NCI-H226 (cell line): ENCODE results near the gene ZNRD2.

ENCODE experiments used
- DNase-seq: peaks from one replicate; pipeline ENCODE4 v3.0.0-alpha.2; 2015

The ZNRD2 gene

DNA sequence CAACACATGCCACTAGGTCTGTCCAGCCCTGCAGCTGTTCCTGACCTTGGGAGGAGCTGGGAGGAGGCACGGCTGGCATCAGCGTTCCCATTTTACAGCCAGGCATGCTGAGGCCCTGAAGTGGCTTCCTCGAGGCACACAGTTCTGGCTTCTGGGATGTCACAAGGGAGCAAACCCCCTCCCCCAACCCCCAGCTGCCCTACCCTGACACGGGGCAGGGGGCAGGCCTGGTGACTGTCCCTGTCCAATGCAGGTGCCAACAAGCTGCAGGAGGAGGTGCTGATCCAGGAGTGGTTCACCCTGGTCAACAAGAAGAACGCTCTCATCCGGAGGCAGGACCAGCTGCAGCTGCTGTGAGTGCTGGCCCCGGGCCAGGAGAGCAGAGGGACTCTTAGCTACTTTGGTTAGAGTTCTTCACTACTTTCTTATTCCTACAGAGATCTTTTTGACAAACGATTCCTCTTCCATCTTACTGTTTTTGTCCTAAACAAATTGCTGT lies 20.0 kb downstream of the ZNRD2 start:
- DNase-seq, result no peak

GRCh38 chr11:65591939-65592857 lies 21.9 kb downstream of the ZNRD2 start:
- no peak for DNase-seq

- DNase-seq, result no peak
These were observed 22.7 kb downstream of the ZNRD2 start for GRCh38 chr11:65592858-65593517.

GRCh38 chr11:65593518-65594414 lies 23.5 kb downstream of the ZNRD2 start:
- no peak for DNase-seq

GRCh38 chr11:65595131-65595530 lies 24.9 kb downstream of the ZNRD2 start:
- no peak for DNase-seq

GRCh38 chr11:65595543-65596281 lies 25.4 kb downstream of the ZNRD2 start, which contains the start of gene KCNK7:
Gene KCNK7, minus strand, starts transcription at chr11:65595800. Its CDS starts 28 bp downstream, at chr11:65595772.
- DNase-seq, result no peak

GRCh38 chr11:65596520-65596919 lies 26.2 kb downstream of the ZNRD2 start:
- no peak for DNase-seq

- DNase-seq, result no peak
These were observed 28.0 kb downstream of the ZNRD2 start for GRCh38 chr11:65598258-65598699.

DNA sequence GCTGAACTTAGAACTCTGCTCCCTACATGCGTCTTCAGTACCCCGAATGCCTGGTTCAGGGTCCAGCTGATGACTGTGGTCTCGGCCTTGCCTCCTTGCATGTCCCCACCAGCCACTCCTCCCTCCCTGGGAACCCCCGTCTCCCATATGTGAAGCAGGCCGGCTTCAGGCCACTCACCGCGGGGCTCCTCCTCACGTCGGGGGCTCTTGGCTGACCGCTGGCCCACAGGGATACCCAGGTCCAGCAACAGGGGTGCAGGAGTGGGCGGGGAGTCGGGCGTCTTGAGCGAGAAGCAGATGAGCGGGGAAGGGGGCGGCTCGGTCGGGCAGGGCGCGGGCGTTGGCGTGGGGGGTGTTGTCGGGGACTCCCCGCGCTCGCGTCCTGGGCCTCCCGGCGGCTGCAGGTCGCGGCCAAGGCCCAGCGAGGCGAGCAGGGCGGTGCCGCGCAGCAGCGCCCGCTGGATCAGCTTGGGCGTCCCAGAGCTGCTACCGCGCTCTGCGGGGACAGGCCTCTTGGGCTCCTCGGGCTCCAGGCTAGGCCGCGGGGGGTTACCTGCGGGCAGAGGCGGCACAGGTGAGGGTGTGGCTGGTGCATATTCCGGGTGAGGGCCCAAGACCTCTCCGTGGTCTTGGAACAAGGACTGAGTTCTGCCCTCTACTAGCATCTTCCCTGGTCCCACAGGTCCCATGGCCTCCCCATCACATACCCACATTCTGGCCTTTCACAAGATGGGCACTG lies 29.1 kb downstream of the ZNRD2 start:
- no peak for DNase-seq

- DNase-seq, result no peak
These were observed 29.6 kb downstream of the ZNRD2 start for GRCh38 chr11:65599955-65600246.

DNA sequence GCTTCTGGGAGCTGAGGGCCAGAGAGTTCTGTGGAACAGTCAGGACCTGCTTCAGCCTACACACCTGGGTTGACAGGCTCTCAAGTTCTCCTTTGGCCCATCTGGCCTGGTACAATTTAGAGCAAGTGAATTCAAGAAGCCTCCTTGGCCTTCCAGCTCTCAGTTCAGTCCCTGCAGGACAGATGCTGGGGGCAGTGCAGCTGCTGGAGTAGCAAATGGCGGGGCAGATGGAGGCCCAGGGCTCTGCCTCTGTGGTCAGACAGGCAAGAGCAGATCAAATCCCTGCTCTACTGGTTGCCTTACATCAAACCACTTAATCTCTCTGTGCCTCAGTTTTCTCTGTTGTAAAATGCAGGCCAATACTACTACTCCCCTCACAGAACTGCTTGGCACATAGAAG lies 34.0 kb downstream of the ZNRD2 start:
- DNase-seq, result no peak

DNA sequence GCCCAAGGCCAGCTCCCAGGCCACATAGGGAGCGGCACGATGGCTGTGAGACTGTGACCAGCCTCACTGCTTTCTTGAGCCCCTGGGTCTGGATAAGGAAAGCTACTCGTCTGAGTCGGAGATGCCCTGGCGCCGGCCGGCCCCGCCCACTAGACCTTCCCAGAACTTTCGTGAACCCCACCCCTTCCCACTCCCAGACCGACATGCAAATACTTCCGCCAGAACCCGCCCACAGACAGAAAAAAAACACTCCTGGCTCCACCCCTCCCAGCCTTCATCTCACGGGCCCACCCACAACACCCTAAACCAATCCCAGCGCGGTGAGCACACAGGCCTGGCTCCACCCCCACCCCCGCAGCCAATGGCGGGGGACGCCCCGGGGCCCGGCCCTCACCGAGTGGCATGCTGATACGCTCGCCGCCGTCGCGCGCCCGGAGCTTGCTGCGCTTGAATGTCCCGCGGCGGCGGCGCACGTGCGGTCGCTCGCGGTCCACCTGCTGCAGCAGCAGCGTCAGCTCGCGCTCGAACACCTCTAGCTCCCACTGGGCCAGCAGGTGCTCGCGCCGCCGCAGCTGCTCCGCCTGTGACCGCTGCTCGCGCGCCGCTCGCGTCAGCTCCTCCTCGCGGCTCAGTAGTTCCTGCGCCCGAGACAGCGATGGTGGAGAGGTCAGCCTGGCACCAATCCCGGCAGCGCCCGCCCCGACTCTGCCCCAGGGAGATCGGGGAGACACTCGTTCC lies 36.8 kb downstream of the ZNRD2 start:
- peak; percentile 13 for DNase-seq

DNA sequence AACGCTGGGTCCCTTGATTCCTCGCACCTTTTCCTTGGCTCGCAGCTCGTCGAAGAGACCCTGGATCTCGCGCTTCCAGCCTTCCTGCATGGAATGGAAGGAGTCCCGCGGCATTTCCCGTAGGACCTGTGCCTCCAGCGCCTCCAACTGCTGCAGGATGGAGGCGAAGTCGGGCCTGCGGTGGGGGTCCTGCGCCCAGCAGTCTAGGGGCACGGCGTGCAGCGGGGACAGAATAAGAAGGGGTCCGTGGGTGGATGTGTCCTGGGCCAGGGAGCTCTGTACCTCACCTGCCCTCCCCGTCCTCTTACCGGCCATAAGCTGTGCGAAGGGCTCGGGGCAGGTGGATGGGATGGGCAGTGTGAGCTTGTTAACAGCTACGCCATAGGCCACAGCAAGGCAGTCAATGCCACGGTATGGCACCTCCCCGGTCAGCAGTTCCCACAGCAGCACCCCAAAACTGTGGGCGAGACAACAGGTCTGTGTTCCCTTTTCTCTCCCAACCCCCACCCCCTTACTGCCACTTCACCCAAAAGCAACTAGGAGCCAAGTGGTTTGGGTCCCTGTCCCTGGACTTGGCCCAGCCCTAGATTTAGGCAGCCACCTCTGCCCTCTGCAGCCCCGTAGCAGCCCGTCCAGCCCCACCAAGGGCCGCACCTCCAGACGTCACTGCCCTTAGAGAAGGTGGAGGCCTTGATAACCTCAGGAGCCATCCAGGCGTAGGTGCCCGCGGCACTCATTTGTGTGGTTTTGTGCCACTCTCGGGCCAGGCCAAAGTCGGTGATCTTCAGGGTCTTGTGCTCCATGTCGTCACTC lies 37.5 kb downstream of the ZNRD2 start:
- DNase-seq, result no peak

DNA sequence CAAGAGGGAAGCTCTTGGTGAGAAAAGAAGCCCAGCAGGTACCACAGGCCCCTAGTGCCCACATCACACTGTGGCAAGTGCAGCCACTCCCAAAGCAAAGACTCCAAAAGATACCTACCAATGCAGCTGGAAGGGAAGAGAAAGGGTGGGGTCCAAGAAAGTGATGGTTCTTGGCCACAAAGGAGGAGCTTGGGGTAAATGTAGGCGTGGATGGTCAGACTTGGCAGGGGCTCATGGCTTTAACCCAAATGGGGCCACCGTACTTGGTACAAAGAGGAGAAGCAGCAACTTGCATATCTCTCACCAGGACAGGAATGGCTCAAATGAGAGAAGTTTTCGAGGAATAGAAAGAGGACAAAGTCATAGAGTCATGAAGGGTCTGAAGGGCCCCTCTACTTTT lies 39.0 kb downstream of the ZNRD2 start:
- DNase-seq, result no peak

- DNase-seq, result no peak
These were observed 39.4 kb downstream of the ZNRD2 start for GRCh38 chr11:65609665-65610064.

- DNase-seq, result no peak
These were observed 40.1 kb downstream of the ZNRD2 start for GRCh38 chr11:65610404-65610803.

DNA sequence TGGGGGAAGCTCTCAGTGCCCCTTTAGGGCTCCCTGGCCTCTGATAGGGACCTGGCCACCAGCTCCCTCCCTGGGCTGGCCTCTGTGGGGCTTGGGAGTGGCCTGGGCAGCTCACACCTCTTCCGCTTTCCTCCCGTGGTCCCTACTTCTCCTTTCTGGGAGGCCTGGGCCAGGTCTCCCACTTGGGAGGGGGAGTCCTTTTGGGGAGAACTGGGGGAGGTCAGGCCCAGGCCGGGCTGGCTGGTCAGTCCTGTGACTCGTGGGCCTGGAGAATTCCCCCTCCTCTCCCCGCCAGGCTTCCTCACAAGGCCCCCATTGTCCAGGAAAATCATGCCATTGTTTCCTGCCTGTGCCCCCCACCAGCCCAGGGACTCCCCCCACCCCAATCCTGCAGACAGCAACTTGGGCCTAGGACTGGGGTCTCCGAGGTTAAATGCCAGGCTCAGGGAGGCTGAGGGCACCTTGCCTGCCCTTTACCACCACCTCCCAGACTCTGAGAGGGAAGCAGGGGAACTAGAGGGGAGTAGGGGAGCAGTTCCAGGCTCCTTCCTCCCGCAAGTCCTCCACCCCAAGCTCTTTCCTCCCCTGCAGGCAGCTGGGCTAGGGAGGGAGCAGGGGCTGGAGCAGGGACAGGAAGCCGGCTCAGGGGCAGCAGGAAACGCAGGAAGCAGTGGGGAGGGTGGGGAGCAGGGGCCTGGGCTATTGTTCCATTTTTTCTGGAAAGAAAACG lies 40.9 kb downstream of the ZNRD2 start:
- no peak for DNase-seq

DNA sequence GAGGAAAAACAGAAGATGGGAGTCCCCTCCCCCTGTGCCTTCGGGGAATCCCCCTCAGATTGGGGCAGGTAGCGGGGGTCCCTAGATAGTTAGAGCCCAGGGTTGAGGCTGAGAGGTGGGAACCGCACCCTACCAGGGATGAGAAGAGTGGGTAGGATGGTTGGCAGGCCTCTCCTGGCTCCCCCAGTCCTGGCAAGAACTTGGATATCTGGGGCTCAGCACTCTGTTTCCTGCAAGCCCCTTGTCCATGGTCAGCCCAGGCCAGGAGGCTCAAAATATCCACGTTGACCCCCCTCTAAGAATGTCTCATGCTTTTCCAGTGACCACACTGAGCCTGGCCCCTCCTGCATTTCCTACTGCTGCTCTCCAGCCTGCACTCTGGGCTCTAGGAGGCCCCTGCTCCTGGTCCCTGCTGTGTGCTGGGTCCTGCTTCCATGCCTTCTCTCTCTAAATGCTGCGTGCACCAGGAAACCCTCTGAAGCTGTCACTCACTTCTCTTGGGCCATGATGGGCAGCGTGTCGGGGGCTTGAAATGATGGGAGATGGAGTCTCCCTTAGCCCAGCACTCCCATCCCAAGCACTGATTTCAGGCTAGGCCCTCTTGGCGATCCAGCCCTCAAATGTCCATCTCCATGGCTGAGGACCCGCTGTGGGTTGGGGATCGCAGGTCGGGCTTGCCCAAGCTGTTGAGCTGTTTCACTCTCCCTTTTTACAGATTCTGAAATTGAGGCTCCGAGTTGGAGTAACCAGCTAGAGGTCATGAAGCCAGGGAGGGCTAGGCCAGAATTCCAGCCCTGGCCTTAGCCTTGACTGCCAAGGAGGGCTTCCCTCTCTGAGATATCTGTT lies 41.7 kb downstream of the ZNRD2 start:
- DNase-seq, result no peak
